ENCODE measurements around the gene RNMT.
A peak's percentile ranks its signal among the peaks of the same experiment; 100 is the strongest.

DNA sequence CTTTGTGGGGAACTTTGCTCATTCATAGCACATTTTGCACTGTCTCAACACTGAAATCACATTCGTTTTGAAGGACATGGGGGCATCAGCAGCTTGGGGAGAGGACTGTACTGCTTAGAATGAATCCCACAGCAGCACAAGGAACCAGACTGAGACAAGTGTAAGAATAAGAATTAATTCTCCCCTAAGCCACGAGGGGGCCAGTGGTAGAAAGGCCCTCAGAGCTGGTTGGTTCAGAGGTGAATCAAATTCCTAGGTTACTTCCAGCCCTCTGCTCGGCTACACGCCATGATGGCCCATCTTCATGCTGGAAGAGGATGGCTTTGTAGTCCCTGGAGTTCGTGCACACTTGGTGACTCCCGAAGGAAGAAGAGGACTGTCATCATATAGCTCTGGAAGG lies 85.5 kb downstream of the RNMT start:
- TF ChIP-seq, protein P1, sequence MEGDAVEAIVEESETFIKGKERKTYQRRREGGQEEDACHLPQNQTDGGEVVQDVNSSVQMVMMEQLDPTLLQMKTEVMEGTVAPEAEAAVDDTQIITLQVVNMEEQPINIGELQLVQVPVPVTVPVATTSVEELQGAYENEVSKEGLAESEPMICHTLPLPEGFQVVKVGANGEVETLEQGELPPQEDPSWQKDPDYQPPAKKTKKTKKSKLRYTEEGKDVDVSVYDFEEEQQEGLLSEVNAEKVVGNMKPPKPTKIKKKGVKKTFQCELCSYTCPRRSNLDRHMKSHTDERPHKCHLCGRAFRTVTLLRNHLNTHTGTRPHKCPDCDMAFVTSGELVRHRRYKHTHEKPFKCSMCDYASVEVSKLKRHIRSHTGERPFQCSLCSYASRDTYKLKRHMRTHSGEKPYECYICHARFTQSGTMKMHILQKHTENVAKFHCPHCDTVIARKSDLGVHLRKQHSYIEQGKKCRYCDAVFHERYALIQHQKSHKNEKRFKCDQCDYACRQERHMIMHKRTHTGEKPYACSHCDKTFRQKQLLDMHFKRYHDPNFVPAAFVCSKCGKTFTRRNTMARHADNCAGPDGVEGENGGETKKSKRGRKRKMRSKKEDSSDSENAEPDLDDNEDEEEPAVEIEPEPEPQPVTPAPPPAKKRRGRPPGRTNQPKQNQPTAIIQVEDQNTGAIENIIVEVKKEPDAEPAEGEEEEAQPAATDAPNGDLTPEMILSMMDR (IDR thresholded peaks at IDR 0.05): peak; percentile 31
- no peak for TF ChIP-seq ZFX (IDR thresholded peaks at IDR 0.05; ENCODE audit: borderline replicate concordance)

Data from 22Rv1 (cell line).